GM18868 (cell line): ENCODE data around the gene LCE5A.
"Not testable (repeated sequence)": the region's sequence is repeated elsewhere in the genome, so short reads cannot be mapped to it uniquely, and the experiment has no call there.

Experiments
- ATAC-seq: cut with Tn5 transposase; IDR thresholded peaks from one replicate; pipeline ENCODE4 v1.9.1; 2021; ENCODE audit warnings: mild to moderate bottlenecking, moderate library complexity; ENCODE audit not compliant: unreplicated experiment

Gene LCE5A

GRCh38 chr1:152510503-152510902 lies at the start of gene LCE5A:
LCE5A (plus strand) TSS chr1:152510803; CDS start chr1:152511535, 732 bp downstream.
- ATAC-seq, result no peak

- no peak for ATAC-seq
These were observed 49.1 kb upstream of the LCE5A start for GRCh38 chr1:152461544-152461943.

- ATAC-seq, result no peak
These were observed 48.0 kb upstream of the LCE5A start for GRCh38 chr1:152462636-152463035.

GRCh38 chr1:152466217-152466616 lies 44.4 kb upstream of the LCE5A start:
- no peak for ATAC-seq

GRCh38 chr1:152473887-152474537 lies 36.6 kb upstream of the LCE5A start:
- no peak for ATAC-seq

GRCh38 chr1:152479792-152480595 lies 30.6 kb upstream of the LCE5A start:
- no peak for ATAC-seq

- ATAC-seq, result no peak
These were observed 28.5 kb upstream of the LCE5A start for GRCh38 chr1:152481869-152482664.

GRCh38 chr1:152486400-152487006 lies 24.1 kb upstream of the LCE5A start:
- ATAC-seq, result no peak

GRCh38 chr1:152487871-152488270 lies 22.7 kb upstream of the LCE5A start:
- no peak for ATAC-seq

GRCh38 chr1:152491537-152491936 lies 19.1 kb upstream of the LCE5A start:
- ATAC-seq, result not testable (repeated sequence)

- no peak for ATAC-seq
These were observed 15.4 kb upstream of the LCE5A start for GRCh38 chr1:152495066-152495675.

GRCh38 chr1:152497273-152497672 lies 13.3 kb upstream of the LCE5A start:
- ATAC-seq, result no peak

GRCh38 chr1:152501704-152502103 lies 8.9 kb upstream of the LCE5A start:
- no peak for ATAC-seq

GRCh38 chr1:152502496-152503180 lies 8.0 kb upstream of the LCE5A start:
- ATAC-seq, result no peak

- ATAC-seq, result no peak
These were observed 5.5 kb upstream of the LCE5A start for GRCh38 chr1:152505083-152505482.

- ATAC-seq, result no peak
These were observed 3.6 kb upstream of the LCE5A start for GRCh38 chr1:152506899-152507498.

GRCh38 chr1:152511596-152511995 lies 993 bp downstream of the LCE5A start:
- ATAC-seq, result no peak

- no peak for ATAC-seq
These were observed 2.5 kb downstream of the LCE5A start for GRCh38 chr1:152513081-152513480.

- no peak for ATAC-seq
These were observed 4.3 kb downstream of the LCE5A start for GRCh38 chr1:152514715-152515433.
